Measurements from ENCODE around the gene HPSE2. TPM values are rescaled to one million over a fixed set of nuclear protein-coding genes. Genes with fewer than 3 reads are reported as not detected.

Gene HPSE2
- total and polyA plus RNA-seq, 2 of the 13 experiments (the other 11 are each of a cell fraction or from before 2014, with no cell fraction given), result 0.01 TPM; not detected in 1

DNA sequence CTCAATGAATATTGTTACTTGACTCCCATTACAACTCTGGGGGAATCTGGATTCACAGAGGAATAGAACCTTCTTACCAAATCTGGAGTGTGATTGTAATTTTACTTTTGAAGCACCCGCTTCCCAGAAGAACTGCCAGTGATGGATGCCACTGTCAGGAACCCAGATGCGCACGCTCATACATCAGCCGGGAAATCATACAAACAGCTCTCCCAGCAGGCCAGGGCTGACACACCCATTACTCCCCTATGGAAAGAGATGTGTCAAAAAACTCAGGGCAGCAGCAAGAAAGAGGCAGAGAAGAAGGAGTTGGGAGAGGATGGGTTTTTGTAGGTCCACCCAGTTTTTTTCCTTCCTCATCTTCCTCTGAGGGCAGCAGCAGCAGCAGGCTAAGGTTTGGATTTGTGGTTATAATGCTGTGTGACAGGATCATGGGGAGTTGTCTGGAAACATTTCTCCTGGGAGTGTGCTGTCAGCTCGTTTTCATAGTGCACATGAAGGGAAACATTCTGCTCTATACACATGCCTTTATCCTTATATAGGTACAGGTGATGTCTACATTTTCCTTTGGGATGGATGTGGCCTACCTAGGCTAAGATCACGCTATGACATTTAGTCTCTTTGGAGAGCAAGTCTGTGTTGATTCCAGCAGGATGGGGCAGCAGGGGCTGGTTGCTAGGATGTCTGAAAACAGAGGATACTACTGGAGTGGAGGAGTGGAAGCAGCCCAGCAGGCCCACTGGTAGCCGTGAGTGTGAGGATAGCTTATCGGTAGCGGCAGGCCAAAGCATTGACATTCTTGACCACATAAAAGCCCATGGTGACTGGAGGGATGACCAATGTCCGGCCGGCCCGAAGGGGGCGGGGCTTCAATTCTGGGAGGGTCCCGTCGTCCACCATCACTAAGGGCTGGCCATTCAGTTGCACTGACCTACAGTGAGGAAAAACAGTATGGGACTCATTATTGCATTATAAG lies 776.6 kb downstream of the HPSE2 start:
- Histone ChIP-seq H3K27me3 (ENCODE audit: control insufficient read depth in 1 of 2, insufficient read depth in 2 of 2, low read length in 2 of 2) (peaks cover 0 to 1% of the 10 kb centered on the region in 2 experiments; a peak in 2 of 5 replicates), H3K4me3 (replicated peaks in 1 of 3; ENCODE audit: insufficient read depth in 1 of 3, low read depth in 2 of 3, low read length in 3 of 3) (no peak overlapping the region), H2AFZ (ENCODE audit: low read length) (no peak overlapping the region), H3K9ac (ENCODE audit: insufficient read depth, low read depth, low read length) (no peak overlapping the region), H3K79me2 (ENCODE audit: insufficient read depth, low read length) (no peaks in the 10 kb centered on the region), H3K27ac (ENCODE audit: extremely low read length, insufficient read depth, low read length) (no peak overlapping the region), H3K9me3 (ENCODE audit: low read length) (no peaks in the 10 kb centered on the region), H3K4me1 (ENCODE audit: insufficient read depth, low read length) (peaks cover 26% of the 10 kb centered on the region), H3K4me2 (ENCODE audit: low read depth, low read length) (no peak overlapping the region), H3K36me3 (replicated peaks in 1 of 2; ENCODE audit: control insufficient read depth in 1 of 2, insufficient read depth in 2 of 2, low read length in 2 of 2) (no peaks in the 10 kb centered on the region), H4K20me1 (ENCODE audit: insufficient read depth, low read length) (no peaks in the 10 kb centered on the region)
- CTCF ChIA-PET (ENCODE audit: low intra/inter-chr PET ratio, low total read pairs), result no interaction called here
- TF ChIP-seq ZNF674 (CRISPR knock-in tag; IDR thresholded peaks at IDR 0.05; ENCODE audit: low read depth) (no peak), ADNP (CRISPR knock-in tag; IDR thresholded peaks at IDR 0.05) (no peak), FLYWCH1 (CRISPR knock-in tag; IDR thresholded peaks at IDR 0.05) (no peak), CREB1 (IDR thresholded peaks at IDR 0.05) (no peak), CREB1 (CRISPR knock-in tag; IDR thresholded peaks at IDR 0.05) (no peak), MIXL1 (CRISPR knock-in tag; IDR thresholded peaks at IDR 0.05) (no peak), RFXAP (CRISPR knock-in tag; IDR thresholded peaks at IDR 0.05; ENCODE audit: borderline replicate concordance) (no peak), ZNF44 (CRISPR knock-in tag; IDR thresholded peaks at IDR 0.05) (no peak), PLRG1 (conservative IDR thresholded peaks at IDR 0.05) (no peak), NFYB (CRISPR knock-in tag; IDR thresholded peaks at IDR 0.05) (no peak), ZNF766 (CRISPR knock-in tag; IDR thresholded peaks at IDR 0.05; ENCODE audit: borderline replicate concordance) (no peak)
- TF ChIP-seq, protein P1, sequence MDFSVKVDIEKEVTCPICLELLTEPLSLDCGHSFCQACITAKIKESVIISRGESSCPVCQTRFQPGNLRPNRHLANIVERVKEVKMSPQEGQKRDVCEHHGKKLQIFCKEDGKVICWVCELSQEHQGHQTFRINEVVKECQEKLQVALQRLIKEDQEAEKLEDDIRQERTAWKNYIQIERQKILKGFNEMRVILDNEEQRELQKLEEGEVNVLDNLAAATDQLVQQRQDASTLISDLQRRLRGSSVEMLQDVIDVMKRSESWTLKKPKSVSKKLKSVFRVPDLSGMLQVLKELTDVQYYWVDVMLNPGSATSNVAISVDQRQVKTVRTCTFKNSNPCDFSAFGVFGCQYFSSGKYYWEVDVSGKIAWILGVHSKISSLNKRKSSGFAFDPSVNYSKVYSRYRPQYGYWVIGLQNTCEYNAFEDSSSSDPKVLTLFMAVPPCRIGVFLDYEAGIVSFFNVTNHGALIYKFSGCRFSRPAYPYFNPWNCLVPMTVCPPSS (IDR thresholded peaks at IDR 0.05), result no peak
- TF ChIP-seq, protein P2, sequence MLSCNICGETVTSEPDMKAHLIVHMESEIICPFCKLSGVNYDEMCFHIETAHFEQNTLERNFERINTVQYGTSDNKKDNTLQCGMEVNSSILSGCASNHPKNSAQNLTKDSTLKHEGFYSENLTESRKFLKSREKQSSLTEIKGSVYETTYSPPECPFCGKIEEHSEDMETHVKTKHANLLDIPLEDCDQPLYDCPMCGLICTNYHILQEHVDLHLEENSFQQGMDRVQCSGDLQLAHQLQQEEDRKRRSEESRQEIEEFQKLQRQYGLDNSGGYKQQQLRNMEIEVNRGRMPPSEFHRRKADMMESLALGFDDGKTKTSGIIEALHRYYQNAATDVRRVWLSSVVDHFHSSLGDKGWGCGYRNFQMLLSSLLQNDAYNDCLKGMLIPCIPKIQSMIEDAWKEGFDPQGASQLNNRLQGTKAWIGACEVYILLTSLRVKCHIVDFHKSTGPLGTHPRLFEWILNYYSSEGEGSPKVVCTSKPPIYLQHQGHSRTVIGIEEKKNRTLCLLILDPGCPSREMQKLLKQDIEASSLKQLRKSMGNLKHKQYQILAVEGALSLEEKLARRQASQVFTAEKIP (CRISPR knock-in tag; IDR thresholded peaks at IDR 0.05; ENCODE audit: borderline replicate concordance), result no peak
- TF ChIP-seq, protein P3, sequence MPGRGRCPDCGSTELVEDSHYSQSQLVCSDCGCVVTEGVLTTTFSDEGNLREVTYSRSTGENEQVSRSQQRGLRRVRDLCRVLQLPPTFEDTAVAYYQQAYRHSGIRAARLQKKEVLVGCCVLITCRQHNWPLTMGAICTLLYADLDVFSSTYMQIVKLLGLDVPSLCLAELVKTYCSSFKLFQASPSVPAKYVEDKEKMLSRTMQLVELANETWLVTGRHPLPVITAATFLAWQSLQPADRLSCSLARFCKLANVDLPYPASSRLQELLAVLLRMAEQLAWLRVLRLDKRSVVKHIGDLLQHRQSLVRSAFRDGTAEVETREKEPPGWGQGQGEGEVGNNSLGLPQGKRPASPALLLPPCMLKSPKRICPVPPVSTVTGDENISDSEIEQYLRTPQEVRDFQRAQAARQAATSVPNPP (CRISPR knock-in tag; IDR thresholded peaks at IDR 0.05), result no peak
- in situ Hi-C loops (cut with HindIII; ENCODE audit: extremely low pct_ligation_motif_present, low pct_unique_long_range_greater_than_20kb), result loop anchor here (25.0 kb wide), 1 partner anchor 578 kb away; no protein-coding TSS in a partner anchor
- no peak for DNase-seq (ENCODE audit: low spot score)
- intact Hi-C loops (cut with micrococcal nuclease; ENCODE audit: unreplicated experiment), result no loop called here
- POLR2A ChIA-PET, result no interaction called here
- no peak for FAIRE-seq
- 40% methylated on average over 11 of the region's 15 CpGs for WGBS (ENCODE audit: low lambda C conversion rate)
- no TSS peak for BruUV-seq (replicated peaks)
- ATAC-seq, result no peak
